ENCODE results near the gene ZNF503. TPM values are rescaled to one million over a fixed set of nuclear protein-coding genes. Genes with fewer than 3 reads are reported as not detected.

The ZNF503 gene
- polyA plus RNA-seq, 2 of the 4 experiments (the other 2 are of a cell fraction), result 0.54 to 12.8 TPM

- Histone ChIP-seq H3K27ac (no peak overlapping the region; a peak in 1 of 6 replicates), H3K4me1 (peaks cover 16% of the 10 kb centered on the region), H3K4me3 (no peak overlapping the region), H3K9me3 (0 out of 3 replicates have a peak, but pooled peaks cover 10% of the 10 kb centered on the region), H3K4me2 (no peak overlapping the region)
- ATAC-seq, result no peak
- ChIA-PET CTCF (interaction anchor here (0.9 to 1.3 kb wide), 2 partner anchors 22 to 36 kb away, joined by 3 read pairs; no protein-coding TSS in a partner anchor), POLR2A (no interaction called here)
- TF ChIP-seq HOXA7 (CRISPR knock-in tag; IDR thresholded peaks at IDR 0.05), result no peak
- no peak for TF ChIP-seq USF2 (IDR thresholded peaks at IDR 0.05)
- TF ChIP-seq TFCP2L1 (CRISPR knock-in tag; IDR thresholded peaks at IDR 0.05), result no peak
- TF ChIP-seq KDM1A (IDR thresholded peaks at IDR 0.05; ENCODE audit: low read depth), result no peak
- no peak for TF ChIP-seq CHD2 (IDR thresholded peaks at IDR 0.05; ENCODE audit: low read length, partially characterized antibody)
- no peak for TF ChIP-seq EHMT2 (IDR thresholded peaks at IDR 0.05; ENCODE audit: low read depth)
- TF ChIP-seq GATA3 (IDR thresholded peaks at IDR 0.05; ENCODE audit: borderline replicate concordance), result no peak
- TF ChIP-seq PHF8 (IDR thresholded peaks at IDR 0.05; ENCODE audit: borderline replicate concordance, low read depth), result no peak
- no peak for TF ChIP-seq ZFP36 (IDR thresholded peaks at IDR 0.05; ENCODE audit: borderline replicate concordance, partially characterized antibody)
- TF ChIP-seq EP300 (IDR thresholded peaks at IDR 0.05), result no peak
- TF ChIP-seq KDM5A (IDR thresholded peaks at IDR 0.05), result no peak
- TF ChIP-seq HMGXB4 (CRISPR knock-in tag; IDR thresholded peaks at IDR 0.05; ENCODE audit: borderline replicate concordance), result no peak
- no peak for TF ChIP-seq ZC3H11A (IDR thresholded peaks at IDR 0.05)
- no peak for TF ChIP-seq RCOR1 (IDR thresholded peaks at IDR 0.05; ENCODE audit: low read depth, low read length)
- no peak for TF ChIP-seq ZSCAN20 (CRISPR knock-in tag; IDR thresholded peaks at IDR 0.05)
- TF ChIP-seq RARB (CRISPR knock-in tag; IDR thresholded peaks at IDR 0.05), result no peak
- TF ChIP-seq FOSB (CRISPR knock-in tag; IDR thresholded peaks at IDR 0.05), result no peak
- TF ChIP-seq E2F6 (IDR thresholded peaks at IDR 0.05; ENCODE audit: borderline replicate concordance, low read depth), result no peak
- TF ChIP-seq FOSL2 (IDR thresholded peaks at IDR 0.05), result no peak
- TF ChIP-seq FOSL2 (CRISPR knock-in tag; IDR thresholded peaks at IDR 0.05), result no peak
- TF ChIP-seq ESRRA (IDR thresholded peaks at IDR 0.05; ENCODE audit: borderline replicate concordance, low read length), result no peak
- WGBS (ENCODE audit: missing lambda C conversion rate), result 69% methylated on average over 4 of the region's 4 CpGs
- DNase-seq (ENCODE audit: low read depth in 1 of 2, low spot score in 1 of 2), result no peak
- FAIRE-seq, result no peak
These were observed 48.5 kb upstream of the ZNF503 start for GRCh38 chr10:75450075-75450445.

GRCh38 chr10:75449382-75450074 is 48.0 kb upstream of the ZNF503 start:
- H3K27ac ChIP-seq, result peak overlapping the region in 1 of 2 experiments; percentile 16; a peak in 1 of 6 replicates
- ATAC-seq, result no peak
- POLR2A ChIA-PET, result no interaction called here
- peak overlapping the region; percentile 8; the same call in 1 of the 3 replicates for H3K4me2 ChIP-seq
- FAIRE-seq, result no peak
- TF ChIP-seq EP300 (IDR thresholded peaks at IDR 0.05), result no peak
- no peak for TF ChIP-seq HOXB13 (CRISPR knock-in tag; IDR thresholded peaks at IDR 0.05; ENCODE audit: low read depth)
- TF ChIP-seq EHMT2 (IDR thresholded peaks at IDR 0.05; ENCODE audit: low read depth), result no peak
- no peak for TF ChIP-seq TFCP2L1 (CRISPR knock-in tag; IDR thresholded peaks at IDR 0.05)
- no peak for TF ChIP-seq PBX3 (IDR thresholded peaks at IDR 0.05)
- TF ChIP-seq ZFP36 (IDR thresholded peaks at IDR 0.05; ENCODE audit: borderline replicate concordance, partially characterized antibody), result no peak
- CTCF ChIA-PET, result interaction anchor here (0.9 to 1.3 kb wide), 2 partner anchors 21 to 37 kb away, joined by 3 read pairs; no protein-coding TSS in a partner anchor
- 76% methylated on average over 7 of the region's 7 CpGs for WGBS (ENCODE audit: missing lambda C conversion rate)
- no peak for DNase-seq (ENCODE audit: low read depth in 1 of 2, low spot score in 1 of 2)
- peaks cover 16% of the 10 kb centered on the region for H3K4me1 ChIP-seq
- no peak overlapping the region for H3K4me3 ChIP-seq
- 0 out of 3 replicates have a peak, but pooled peaks cover 10% of the 10 kb centered on the region for H3K9me3 ChIP-seq

All from A549 (cell line).